ENCODE results near the gene PRAMEF1.
"Not testable (repeated sequence)": the region's sequence is repeated elsewhere in the genome, so short reads cannot be mapped to it uniquely, and the experiment has no call there.

Gene PRAMEF1

DNA sequence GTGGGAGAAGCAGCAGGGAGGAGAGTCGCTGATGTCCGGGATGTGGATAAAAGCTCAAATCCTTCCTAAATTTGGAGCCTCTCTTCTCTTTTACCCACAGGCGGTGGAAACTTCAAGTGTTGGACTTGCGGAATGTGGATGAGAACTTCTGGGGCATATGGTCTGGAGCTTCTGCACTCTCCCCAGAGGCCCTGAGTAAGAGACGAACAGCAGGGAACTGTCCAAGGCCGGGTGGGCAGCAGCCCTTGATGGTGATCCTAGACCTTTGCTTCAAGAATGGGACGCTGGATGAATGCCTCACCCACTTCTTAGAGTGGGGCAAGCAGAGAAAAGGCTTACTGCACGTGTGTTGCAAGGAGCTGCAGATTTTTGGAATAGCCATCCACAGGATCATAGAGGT, 15.8 kb upstream of the PRAMEF1 start:
- Histone ChIP-seq H2AFZ (ENCODE audit: low read length, unreplicated experiment) (no peak overlapping the region), H3K4me1 (ENCODE audit: control insufficient read depth, insufficient read depth, low read length, unreplicated experiment) (no peaks in the 10 kb centered on the region), H3K4me3 (ENCODE audit: low read depth, low read length) (no peak overlapping the region), H3K36me3 (ENCODE audit: insufficient read depth, low read length) (no peaks in the 10 kb centered on the region), H3K27me3 (ENCODE audit: insufficient read depth, low read length) (peaks cover 7% of the 10 kb centered on the region; the same call in 1 of the 2 replicates), H3K27ac (ENCODE audit: low read depth, low read length) (no peak overlapping the region), H3K79me2 (ENCODE audit: control insufficient read depth, insufficient read depth, low read length, unreplicated experiment) (no peaks in the 10 kb centered on the region)

DNA sequence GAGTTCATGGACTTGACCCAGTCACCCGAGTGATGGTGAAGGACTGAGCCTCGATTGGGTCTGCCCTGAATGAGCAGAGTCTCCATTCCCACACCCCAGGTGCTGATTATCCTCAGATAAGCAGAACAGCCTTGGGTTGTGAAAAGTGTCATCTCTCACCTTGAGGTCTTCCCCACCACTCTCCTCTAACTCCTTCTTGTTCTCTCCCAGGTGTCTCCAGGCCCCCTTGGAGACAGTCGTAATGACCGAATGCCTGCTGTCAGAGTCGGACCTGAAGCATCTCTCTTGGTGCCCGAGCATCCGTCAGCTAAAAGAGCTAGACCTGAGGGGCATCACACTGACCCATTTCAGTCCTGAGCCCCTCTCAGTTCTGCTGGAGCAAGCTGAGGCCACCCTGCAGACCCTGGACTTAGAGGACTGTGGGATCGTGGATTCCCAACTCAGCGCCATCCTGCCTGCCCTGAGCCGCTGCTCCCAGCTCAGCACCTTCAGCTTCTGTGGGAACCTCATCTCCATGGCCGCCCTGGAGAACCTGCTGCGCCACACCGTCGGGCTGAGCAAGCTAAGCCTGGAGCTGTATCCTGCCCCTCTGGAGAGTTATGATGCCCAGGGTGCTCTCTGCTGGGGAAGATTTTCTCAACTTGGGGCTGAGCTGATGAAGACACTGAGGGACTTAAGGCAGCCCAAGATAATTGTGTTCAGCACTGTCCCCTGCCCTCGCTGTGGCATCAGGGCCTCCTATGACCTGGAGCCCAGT, 14.2 kb upstream of the PRAMEF1 start:
- no peak overlapping the region for H3K27ac ChIP-seq (ENCODE audit: low read depth, low read length)
- no peak overlapping the region for H2AFZ ChIP-seq (ENCODE audit: low read length, unreplicated experiment)
- no peak overlapping the region for H3K4me3 ChIP-seq (ENCODE audit: low read depth, low read length)
- H3K4me1 ChIP-seq (ENCODE audit: control insufficient read depth, insufficient read depth, low read length, unreplicated experiment): no peaks in the 10 kb centered on the region
- H3K79me2 ChIP-seq (ENCODE audit: control insufficient read depth, insufficient read depth, low read length, unreplicated experiment): no peaks in the 10 kb centered on the region
- no peaks in the 10 kb centered on the region for H3K36me3 ChIP-seq (ENCODE audit: insufficient read depth, low read length)
- H3K27me3 ChIP-seq (ENCODE audit: insufficient read depth, low read length): peaks cover 5% of the 10 kb centered on the region; the same call in 1 of the 2 replicates

DNA sequence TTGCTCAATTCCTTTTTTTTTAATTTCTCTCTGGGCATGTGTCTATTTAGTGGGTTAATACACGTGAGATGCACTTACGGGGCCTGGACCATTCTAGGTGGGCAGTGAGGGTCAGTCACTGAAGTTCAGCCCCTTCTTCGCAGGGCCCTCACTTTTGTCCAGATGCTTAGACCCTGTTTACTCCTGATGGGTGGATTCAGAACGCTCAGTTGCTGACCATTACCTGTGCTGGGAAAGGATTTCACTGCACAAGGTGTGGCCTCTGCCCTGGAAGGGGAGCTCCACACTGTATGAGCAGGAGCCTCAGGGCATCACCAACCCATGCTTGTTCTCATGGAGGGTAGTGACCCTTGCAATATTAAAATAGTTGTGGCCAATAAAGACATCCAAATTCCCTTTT, 13.1 kb upstream of the PRAMEF1 start:
- Histone ChIP-seq H3K27ac (ENCODE audit: low read depth, low read length) (no peak overlapping the region), H3K27me3 (ENCODE audit: insufficient read depth, low read length) (peaks cover 5% of the 10 kb centered on the region; the same call in 1 of the 2 replicates), H3K79me2 (ENCODE audit: control insufficient read depth, insufficient read depth, low read length, unreplicated experiment) (no peaks in the 10 kb centered on the region), H3K4me1 (ENCODE audit: control insufficient read depth, insufficient read depth, low read length, unreplicated experiment) (no peaks in the 10 kb centered on the region), H3K4me3 (ENCODE audit: low read depth, low read length) (no peak overlapping the region), H3K36me3 (ENCODE audit: insufficient read depth, low read length) (no peaks in the 10 kb centered on the region), H2AFZ (ENCODE audit: low read length, unreplicated experiment) (no peak overlapping the region)

DNA sequence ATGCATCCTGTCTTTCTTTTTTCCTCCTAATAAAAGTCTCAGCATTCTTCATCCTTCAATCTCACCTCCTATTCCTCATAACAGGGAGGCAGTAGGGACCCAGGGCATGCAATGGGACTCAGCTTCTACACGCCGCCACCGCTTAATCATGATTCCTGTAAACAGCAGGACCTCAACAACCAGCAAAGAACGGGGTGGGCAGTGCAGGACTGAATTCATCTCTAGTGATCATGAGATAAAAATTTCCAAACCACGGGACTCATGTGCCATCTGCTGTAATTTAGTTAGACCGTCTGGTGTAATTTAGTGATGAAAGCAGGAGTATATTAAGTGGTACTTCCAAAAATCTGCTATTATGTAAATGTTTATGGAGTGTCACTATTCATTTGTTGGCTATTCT, 12.3 kb upstream of the PRAMEF1 start:
- H3K36me3 ChIP-seq (ENCODE audit: insufficient read depth, low read length): no peaks in the 10 kb centered on the region
- no peaks in the 10 kb centered on the region for H3K4me1 ChIP-seq (ENCODE audit: control insufficient read depth, insufficient read depth, low read length, unreplicated experiment)
- no peak overlapping the region for H2AFZ ChIP-seq (ENCODE audit: low read length, unreplicated experiment)
- H3K27me3 ChIP-seq (ENCODE audit: insufficient read depth, low read length): peaks cover 5% of the 10 kb centered on the region; the same call in 1 of the 2 replicates
- H3K79me2 ChIP-seq (ENCODE audit: control insufficient read depth, insufficient read depth, low read length, unreplicated experiment): no peaks in the 10 kb centered on the region
- no peak overlapping the region for H3K27ac ChIP-seq (ENCODE audit: low read depth, low read length)
- H3K4me3 ChIP-seq (ENCODE audit: low read depth, low read length): no peak overlapping the region

DNA sequence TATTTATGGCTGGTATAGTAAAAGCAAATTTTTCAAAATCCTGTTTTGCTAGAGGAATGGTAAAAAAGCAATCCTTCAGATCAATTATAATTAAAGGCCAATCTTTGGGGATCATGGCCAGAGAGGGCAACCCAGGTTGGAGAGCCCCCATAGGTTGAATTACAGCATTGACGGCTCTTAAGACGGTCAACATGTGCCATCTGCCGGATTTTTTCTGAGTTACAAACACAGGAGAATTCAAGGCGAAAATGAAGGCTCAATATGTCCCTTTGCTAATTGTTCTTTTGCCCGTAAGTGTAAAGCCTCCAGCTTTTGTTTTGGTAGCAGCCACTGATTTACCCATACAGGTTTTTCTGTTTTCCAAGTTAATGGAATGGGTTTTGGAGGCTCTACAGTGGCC, 9.7 kb upstream of the PRAMEF1 start:
- H3K4me3 ChIP-seq (ENCODE audit: low read depth, low read length); H3K79me2 ChIP-seq (ENCODE audit: control insufficient read depth, insufficient read depth, low read length, unreplicated experiment); H2AFZ ChIP-seq (ENCODE audit: low read length, unreplicated experiment): not testable (repeated sequence)

DNA sequence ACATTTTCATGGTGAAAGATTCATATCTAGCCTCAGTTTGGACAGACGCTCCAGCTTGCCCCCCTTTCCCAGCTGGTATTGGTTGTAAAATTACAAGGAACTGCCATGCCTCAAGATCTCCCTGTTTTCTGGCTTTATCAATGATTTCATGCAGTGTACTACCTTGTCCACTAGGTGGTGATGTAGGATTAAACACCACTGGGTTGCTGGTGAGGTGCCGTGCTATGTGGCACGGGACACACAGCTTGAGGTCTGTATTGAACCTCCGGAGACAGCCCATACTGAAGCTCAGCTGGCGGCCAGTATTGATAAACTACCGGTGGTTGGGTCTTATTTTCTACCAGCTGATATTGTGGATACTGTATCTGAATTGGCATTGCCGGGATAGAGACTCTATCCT, 7.4 kb upstream of the PRAMEF1 start:
- not testable (repeated sequence) for H3K36me3 ChIP-seq (ENCODE audit: insufficient read depth, low read length); H3K27me3 ChIP-seq (ENCODE audit: insufficient read depth, low read length); H3K4me1 ChIP-seq (ENCODE audit: control insufficient read depth, insufficient read depth, low read length, unreplicated experiment); H3K27ac ChIP-seq (ENCODE audit: low read depth, low read length); H3K4me3 ChIP-seq (ENCODE audit: low read depth, low read length); H2AFZ ChIP-seq (ENCODE audit: low read length, unreplicated experiment); H3K79me2 ChIP-seq (ENCODE audit: control insufficient read depth, insufficient read depth, low read length, unreplicated experiment)

More for the DNA sequence above, 9.7 kb upstream of the PRAMEF1 start:
- H3K4me1 ChIP-seq (ENCODE audit: control insufficient read depth, insufficient read depth, low read length, unreplicated experiment); H3K36me3 ChIP-seq (ENCODE audit: insufficient read depth, low read length); H3K27me3 ChIP-seq (ENCODE audit: insufficient read depth, low read length); H3K27ac ChIP-seq (ENCODE audit: low read depth, low read length): not testable (repeated sequence)

DNA sequence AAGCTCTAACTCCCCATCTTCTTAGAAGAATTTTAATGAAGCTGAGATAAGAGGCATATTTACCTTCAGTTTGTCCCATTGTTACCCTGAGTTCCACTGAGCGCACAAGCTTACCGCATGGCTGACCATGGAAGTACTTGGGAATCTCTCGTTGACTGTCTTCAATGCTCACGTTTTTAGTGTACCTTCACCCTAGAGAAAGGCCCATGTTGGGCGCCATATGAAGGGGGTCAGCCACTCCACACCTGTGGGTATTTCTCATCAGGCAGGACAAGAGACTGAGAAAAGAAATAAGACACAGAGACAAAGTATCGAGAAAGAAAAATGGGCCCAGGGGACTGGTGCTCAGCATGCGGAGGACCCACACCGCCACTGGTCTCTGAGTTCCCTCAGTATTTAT, 6.5 kb upstream of the PRAMEF1 start:
- not testable (repeated sequence) for H3K4me3 ChIP-seq (ENCODE audit: low read depth, low read length); H3K36me3 ChIP-seq (ENCODE audit: insufficient read depth, low read length); H3K4me1 ChIP-seq (ENCODE audit: control insufficient read depth, insufficient read depth, low read length, unreplicated experiment); H2AFZ ChIP-seq (ENCODE audit: low read length, unreplicated experiment); H3K79me2 ChIP-seq (ENCODE audit: control insufficient read depth, insufficient read depth, low read length, unreplicated experiment); H3K27me3 ChIP-seq (ENCODE audit: insufficient read depth, low read length); H3K27ac ChIP-seq (ENCODE audit: low read depth, low read length)

DNA sequence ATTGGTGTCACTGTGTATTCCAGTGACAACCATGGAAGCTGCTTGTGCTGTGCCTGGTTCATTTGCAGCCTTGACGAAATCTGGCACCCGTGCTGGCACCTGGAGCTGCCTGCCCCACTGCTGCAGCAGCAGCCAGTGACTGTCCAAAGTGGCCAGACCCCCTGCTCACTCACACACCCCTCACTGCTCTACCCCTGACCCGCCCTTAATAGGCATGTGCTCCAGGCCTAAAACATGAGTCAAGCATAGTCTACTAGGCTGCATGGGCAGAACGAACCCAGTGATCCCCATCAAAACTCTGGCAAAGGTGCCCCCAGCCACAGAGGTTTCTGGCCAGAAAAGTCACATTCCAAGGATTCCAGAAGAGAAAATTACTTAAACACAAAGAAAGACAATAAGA, 7.7 kb downstream of the PRAMEF1 start:
- Histone ChIP-seq H3K4me1 (ENCODE audit: control insufficient read depth, insufficient read depth, low read length, unreplicated experiment) (no peaks in the 10 kb centered on the region), H3K79me2 (ENCODE audit: control insufficient read depth, insufficient read depth, low read length, unreplicated experiment) (no peaks in the 10 kb centered on the region), H3K27ac (ENCODE audit: low read depth, low read length) (no peak overlapping the region), H2AFZ (ENCODE audit: low read length, unreplicated experiment) (no peak overlapping the region), H3K27me3 (ENCODE audit: insufficient read depth, low read length) (no peaks in the 10 kb centered on the region), H3K4me3 (ENCODE audit: low read depth, low read length) (no peak overlapping the region), H3K36me3 (ENCODE audit: insufficient read depth, low read length) (no peaks in the 10 kb centered on the region)

DNA sequence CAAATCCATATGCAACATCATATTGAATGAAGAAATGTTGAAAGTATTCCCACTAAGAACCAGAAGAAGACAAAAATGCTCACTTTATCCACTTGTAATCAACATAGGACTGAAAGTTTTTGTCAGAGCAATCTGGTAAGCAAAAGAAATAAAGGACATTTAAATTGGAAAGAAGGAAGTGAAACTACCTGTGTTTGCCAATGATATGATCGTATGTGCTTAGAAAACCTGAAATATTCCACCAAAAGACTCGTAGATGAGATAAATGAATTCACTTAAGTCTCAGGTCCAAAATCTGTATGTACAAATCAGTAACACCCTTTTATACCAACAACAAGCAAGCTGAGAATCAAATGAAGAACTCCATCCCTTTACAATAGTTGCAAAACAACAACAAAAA, 8.5 kb downstream of the PRAMEF1 start:
- no peak overlapping the region for H3K4me3 ChIP-seq (ENCODE audit: low read depth, low read length)
- H2AFZ ChIP-seq (ENCODE audit: low read length, unreplicated experiment): no peak overlapping the region
- no peaks in the 10 kb centered on the region for H3K4me1 ChIP-seq (ENCODE audit: control insufficient read depth, insufficient read depth, low read length, unreplicated experiment)
- H3K79me2 ChIP-seq (ENCODE audit: control insufficient read depth, insufficient read depth, low read length, unreplicated experiment): no peaks in the 10 kb centered on the region
- H3K27ac ChIP-seq (ENCODE audit: low read depth, low read length): no peak overlapping the region
- H3K36me3 ChIP-seq (ENCODE audit: insufficient read depth, low read length): no peaks in the 10 kb centered on the region
- no peaks in the 10 kb centered on the region for H3K27me3 ChIP-seq (ENCODE audit: insufficient read depth, low read length)

DNA sequence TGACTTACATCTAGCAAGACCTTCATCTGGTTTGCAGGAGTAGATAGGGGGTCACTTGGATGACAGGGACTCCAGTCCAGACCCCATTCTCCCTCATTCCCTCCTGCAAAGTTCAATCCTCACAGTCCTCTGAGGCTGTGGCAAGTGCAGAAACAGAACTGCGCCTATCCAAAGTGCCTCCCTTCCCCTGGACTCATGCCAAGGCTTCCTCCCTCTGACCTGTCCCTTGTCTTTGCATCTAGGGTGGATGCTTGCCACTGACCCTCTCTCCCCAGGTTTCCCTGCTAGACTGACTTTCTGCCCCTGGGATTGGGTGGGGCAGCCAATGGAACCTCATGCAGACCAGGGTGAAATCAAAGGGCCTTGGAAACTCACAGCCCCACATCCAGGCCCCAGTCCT, 18.7 kb downstream of the PRAMEF1 start:
- H3K79me2 ChIP-seq (ENCODE audit: control insufficient read depth, insufficient read depth, low read length, unreplicated experiment): no peaks in the 10 kb centered on the region
- H2AFZ ChIP-seq (ENCODE audit: low read length, unreplicated experiment): no peak overlapping the region
- no peaks in the 10 kb centered on the region for H3K36me3 ChIP-seq (ENCODE audit: insufficient read depth, low read length)
- H3K27me3 ChIP-seq (ENCODE audit: insufficient read depth, low read length): no peaks in the 10 kb centered on the region
- no peaks in the 10 kb centered on the region for H3K4me1 ChIP-seq (ENCODE audit: control insufficient read depth, insufficient read depth, low read length, unreplicated experiment)
- no peak overlapping the region for H3K4me3 ChIP-seq (ENCODE audit: low read depth, low read length)
- no peak overlapping the region for H3K27ac ChIP-seq (ENCODE audit: low read depth, low read length)

DNA sequence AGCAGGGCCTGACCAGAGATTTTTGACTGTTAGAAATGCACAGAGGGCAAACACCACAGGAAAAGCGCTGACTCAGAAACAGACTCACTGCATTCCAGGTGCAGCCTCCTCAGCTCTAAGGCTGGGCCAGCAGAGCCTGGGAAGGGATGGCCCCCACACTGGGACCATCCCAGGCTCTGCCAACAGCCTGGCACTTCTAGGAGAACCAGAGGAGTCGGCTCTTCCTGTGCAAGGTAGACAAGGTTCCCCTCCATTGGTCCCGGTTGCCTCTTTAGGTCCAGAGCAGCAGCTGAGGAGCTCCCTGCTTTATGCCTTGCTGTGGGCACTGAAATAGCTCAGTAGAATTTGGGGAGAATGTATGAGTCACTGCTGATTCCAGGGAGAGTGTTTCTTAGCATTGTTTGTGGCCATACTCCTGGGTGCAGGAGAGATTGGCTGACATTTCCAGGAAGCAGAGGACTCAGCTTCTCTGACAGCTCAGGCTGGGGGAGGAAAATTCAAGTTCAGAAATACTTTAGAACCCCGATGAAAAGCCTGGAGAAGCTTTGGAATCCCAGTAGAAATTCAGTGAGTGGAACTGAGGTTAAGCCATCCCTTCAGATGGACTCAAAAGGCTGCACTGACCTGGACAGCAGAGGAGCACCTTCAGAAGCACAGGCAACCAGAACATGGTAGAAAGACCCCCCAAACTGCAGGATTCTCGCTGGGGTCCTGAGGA, 19.7 kb downstream of the PRAMEF1 start:
- no peak overlapping the region for H3K4me3 ChIP-seq (ENCODE audit: low read depth, low read length)
- no peak overlapping the region for H2AFZ ChIP-seq (ENCODE audit: low read length, unreplicated experiment)
- no peaks in the 10 kb centered on the region for H3K27me3 ChIP-seq (ENCODE audit: insufficient read depth, low read length)
- no peaks in the 10 kb centered on the region for H3K4me1 ChIP-seq (ENCODE audit: control insufficient read depth, insufficient read depth, low read length, unreplicated experiment)
- H3K27ac ChIP-seq (ENCODE audit: low read depth, low read length): no peak overlapping the region
- H3K79me2 ChIP-seq (ENCODE audit: control insufficient read depth, insufficient read depth, low read length, unreplicated experiment): no peaks in the 10 kb centered on the region
- no peaks in the 10 kb centered on the region for H3K36me3 ChIP-seq (ENCODE audit: insufficient read depth, low read length)
